ENCODE results near the gene CAPG. TPM values are rescaled to one million over a fixed set of nuclear protein-coding genes. Genes with fewer than 3 reads are reported as not detected.
A peak's percentile ranks its signal among the peaks of the same experiment; 100 is the strongest.
"Not testable (repeated sequence)": the region's sequence is repeated elsewhere in the genome, so short reads cannot be mapped to it uniquely, and the experiment has no call there.

Gene CAPG
- total RNA-seq, 5 donors from 2014 or later (not counting 1 experiment from before 2014, with no cell fraction given): 30.1 to 71.7 (median 41.2) TPM

- H3K36me3 Mint-ChIP-seq: peaks cover 19% of the 10 kb centered on the region
- no peak overlapping the region for H3K27ac ChIP-seq (ENCODE audit: low read length)
- H3K4me1 Mint-ChIP-seq: peaks cover 6 to 21% (median 17%) of the 10 kb centered on the region in 3 donors
- no peak overlapping the region for H3K4me3 Mint-ChIP-seq
- H3K9me3 ChIP-seq: no peaks in the 10 kb centered on the region
- WGBS (ENCODE audit: insufficient coverage): 91% methylated on average over 4 of the region's 11 CpGs
- CTCF ChIA-PET: interaction anchor here (0.5 to 1.6 kb wide), 8 partner anchors 29 to 737 kb away, joined by 3 to 13 read pairs (median 4); partner anchors contain the start of gene VAMP8 (in 1 of the 2)
- H3K27me3 Mint-ChIP-seq: no peaks in the 10 kb centered on the region
- H3K4me1 ChIP-seq (ENCODE audit: control insufficient read depth in 1 of 2, extremely low read depth in 1 of 2, insufficient read depth in 2 of 2, low read length in 2 of 2): peaks cover 2 to 15% of the 10 kb centered on the region in 2 experiments
- no peaks in the 10 kb centered on the region for H3K9me3 Mint-ChIP-seq
- POLR2A ChIA-PET: no interaction called here
- H3K4me3 ChIP-seq (ENCODE audit: control insufficient read depth in 1 of 2, extremely low read depth in 1 of 2, low read length in 1 of 2): no peak overlapping the region
- peak; percentile 65 to 83 (median 72) for ATAC-seq (replicated peaks in 1 of 4)
- H3K27me3 ChIP-seq (replicated peaks in 1 of 2; ENCODE audit: control insufficient read depth in 2 of 2, extremely low read depth in 1 of 2, insufficient read depth in 2 of 2, low read length in 1 of 2): no peaks in the 10 kb centered on the region
- peak overlapping the region in 1 of 2 donors; percentile 44 for H3K27ac Mint-ChIP-seq
- H3K36me3 ChIP-seq (ENCODE audit: control insufficient read depth in 2 of 2, extremely low read depth in 1 of 2, insufficient read depth in 1 of 2, low read length in 1 of 2): peaks cover 11 to 29% of the 10 kb centered on the region in 2 donors
- DNase-seq: peak; percentile 33 to 80 (median 64)
Measured at GRCh38 chr2:85390941-85391669, 19.1 kb downstream of the CAPG start.

DNA sequence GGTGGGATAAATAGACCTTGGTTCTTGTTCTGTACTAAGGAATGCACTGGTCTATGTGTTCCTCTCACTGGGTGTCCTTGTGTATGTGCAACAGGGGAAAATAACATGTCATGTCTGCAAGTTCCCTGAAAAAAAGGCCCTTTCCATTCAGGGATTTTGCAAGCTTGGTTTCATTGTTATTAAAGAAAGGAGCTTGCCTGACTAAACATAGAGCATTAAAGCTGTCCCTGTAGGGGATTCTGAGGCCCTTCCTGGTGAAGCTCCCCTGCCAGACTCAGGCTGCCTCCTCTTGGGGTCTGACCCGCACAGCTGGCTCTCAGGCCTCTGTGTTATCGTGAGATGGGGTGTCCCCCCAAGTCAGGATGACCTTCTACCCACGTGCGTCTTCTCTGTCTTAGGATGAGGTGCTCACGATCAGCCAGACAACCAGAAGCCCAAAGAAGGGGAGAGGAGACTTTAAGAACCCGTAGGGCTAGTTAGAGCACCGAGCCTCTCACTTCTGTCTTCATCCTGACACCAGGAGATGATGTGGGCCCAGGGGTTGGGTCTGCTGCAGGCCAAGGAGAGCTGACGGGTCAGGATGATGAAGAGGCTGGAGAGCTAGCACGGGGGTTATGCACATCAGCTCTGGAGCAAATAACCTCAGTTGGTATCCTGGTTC, 21.2 kb downstream of the CAPG start:
- H3K27me3 ChIP-seq (replicated peaks in 1 of 2; ENCODE audit: control insufficient read depth in 2 of 2, extremely low read depth in 1 of 2, insufficient read depth in 2 of 2, low read length in 1 of 2): no peaks in the 10 kb centered on the region
- Mint-ChIP-seq H3K4me3 (no peak overlapping the region), H3K4me1 (peaks cover 6 to 19% (median 17%) of the 10 kb centered on the region in 3 donors), H3K36me3 (peaks cover 26% of the 10 kb centered on the region), H3K27ac (no peak overlapping the region), H3K9me3 (no peaks in the 10 kb centered on the region), H3K27me3 (no peaks in the 10 kb centered on the region)
- peaks cover 2 to 15% of the 10 kb centered on the region in 2 experiments for H3K4me1 ChIP-seq (ENCODE audit: control insufficient read depth in 1 of 2, extremely low read depth in 1 of 2, insufficient read depth in 2 of 2, low read length in 2 of 2)
- H3K27ac ChIP-seq (ENCODE audit: low read length): no peak overlapping the region
- no peaks in the 10 kb centered on the region for H3K9me3 ChIP-seq
- ATAC-seq (replicated peaks in 1 of 4): no peak
- no peak for DNase-seq
- WGBS (ENCODE audit: insufficient coverage): 80% methylated on average over 6 of the region's 9 CpGs
- POLR2A ChIA-PET: no interaction called here
- peaks cover 11 to 45% of the 10 kb centered on the region in 2 donors for H3K36me3 ChIP-seq (ENCODE audit: control insufficient read depth in 2 of 2, extremely low read depth in 1 of 2, insufficient read depth in 1 of 2, low read length in 1 of 2)
- no peak overlapping the region for H3K4me3 ChIP-seq (ENCODE audit: control insufficient read depth in 1 of 2, extremely low read depth in 1 of 2, low read length in 1 of 2)
- CTCF ChIA-PET: interaction anchor here (0.7 to 2.9 kb wide), 4 partner anchors 157 to 163 kb away, joined by 3 to 18 read pairs (median 3); no protein-coding TSS in a partner anchor

GRCh38 chr2:85387754-85388153, 22.4 kb downstream of the CAPG start:
- no peak overlapping the region for H3K4me3 Mint-ChIP-seq
- CTCF ChIA-PET: interaction anchor here (0.5 to 2.9 kb wide), 3 partner anchors 49 to 702 kb away, joined by 6 to 18 read pairs (median 16); no protein-coding TSS in a partner anchor
- H3K4me3 ChIP-seq (ENCODE audit: control insufficient read depth in 1 of 2, extremely low read depth in 1 of 2, low read length in 1 of 2): no peak overlapping the region
- H3K27ac Mint-ChIP-seq: no peak overlapping the region
- no peak overlapping the region for H3K27ac ChIP-seq (ENCODE audit: low read length)
- no peaks in the 10 kb centered on the region for H3K27me3 ChIP-seq (replicated peaks in 1 of 2; ENCODE audit: control insufficient read depth in 2 of 2, extremely low read depth in 1 of 2, insufficient read depth in 2 of 2, low read length in 1 of 2)
- H3K4me1 Mint-ChIP-seq: peaks cover 6 to 16% (median 13%) of the 10 kb centered on the region in 3 donors
- H3K4me1 ChIP-seq (ENCODE audit: control insufficient read depth in 1 of 2, extremely low read depth in 1 of 2, insufficient read depth in 2 of 2, low read length in 2 of 2): peaks cover 2 to 15% of the 10 kb centered on the region in 2 experiments
- H3K36me3 Mint-ChIP-seq: peaks cover 32% of the 10 kb centered on the region
- whole genome bisulfite sequencing (ENCODE audit: insufficient coverage): 100% methylated on average over 1 of the region's 2 CpGs
- DNase-seq: no peak
- peaks cover 11 to 51% of the 10 kb centered on the region in 2 donors for H3K36me3 ChIP-seq (ENCODE audit: control insufficient read depth in 2 of 2, extremely low read depth in 1 of 2, insufficient read depth in 1 of 2, low read length in 1 of 2)
- H3K9me3 ChIP-seq: no peaks in the 10 kb centered on the region
- H3K27me3 Mint-ChIP-seq: no peaks in the 10 kb centered on the region
- ATAC-seq (replicated peaks in 1 of 4): no peak
- no peaks in the 10 kb centered on the region for H3K9me3 Mint-ChIP-seq
- POLR2A ChIA-PET: interaction anchor here (0.6 kb wide), 2 partner anchors 75 to 222 kb away, joined by 3 to 4 read pairs; no protein-coding TSS in a partner anchor

DNA sequence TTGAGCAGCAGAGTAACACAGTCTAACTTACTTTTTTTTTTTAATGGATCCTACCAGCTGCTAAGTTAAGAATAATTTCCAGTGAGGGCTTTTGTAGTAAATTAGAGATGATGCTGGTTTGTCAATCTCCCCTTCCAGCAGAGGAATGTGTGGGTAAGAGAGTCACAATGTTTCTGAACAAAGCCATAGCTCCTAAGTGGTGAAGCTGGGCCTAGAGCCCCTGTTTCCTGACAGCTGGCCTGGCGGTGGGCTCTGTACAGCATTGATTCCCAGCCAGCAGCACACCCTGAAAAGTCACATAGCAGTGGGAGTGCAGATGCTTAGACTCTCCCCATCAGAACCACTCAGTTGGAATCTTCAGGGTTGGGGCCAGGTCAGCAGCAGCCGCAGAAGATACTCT, 24.4 kb downstream of the CAPG start:
- H3K27ac Mint-ChIP-seq: no peak overlapping the region
- H3K4me1 ChIP-seq (ENCODE audit: control insufficient read depth in 1 of 2, extremely low read depth in 1 of 2, insufficient read depth in 2 of 2, low read length in 2 of 2): no peaks in the 10 kb centered on the region
- ATAC-seq (replicated peaks in 1 of 4): no peak
- H3K27me3 Mint-ChIP-seq: no peaks in the 10 kb centered on the region
- no peaks in the 10 kb centered on the region for H3K27me3 ChIP-seq (replicated peaks in 1 of 2; ENCODE audit: control insufficient read depth in 2 of 2, extremely low read depth in 1 of 2, insufficient read depth in 2 of 2, low read length in 1 of 2)
- 83% methylated on average over 2 of the region's 2 CpGs for WGBS (ENCODE audit: insufficient coverage)
- H3K9me3 ChIP-seq: no peaks in the 10 kb centered on the region
- ChIA-PET CTCF (interaction anchor here in 1 of 2 donors (0.7 kb wide), 1 partner anchor 368 kb away, joined by 5 read pairs; no protein-coding TSS in a partner anchor), POLR2A (interaction anchor here in 1 of 2 donors (0.6 kb wide), 2 partner anchors 37 to 164 kb away, joined by 3 to 5 read pairs; no protein-coding TSS in a partner anchor)
- peaks cover 38% of the 10 kb centered on the region for H3K36me3 Mint-ChIP-seq
- no peak for DNase-seq
- H3K4me3 Mint-ChIP-seq: no peak overlapping the region
- no peaks in the 10 kb centered on the region for H3K9me3 Mint-ChIP-seq
- H3K36me3 ChIP-seq (ENCODE audit: control insufficient read depth in 2 of 2, extremely low read depth in 1 of 2, insufficient read depth in 1 of 2, low read length in 1 of 2): peaks cover 11 to 49% of the 10 kb centered on the region in 2 donors
- no peak overlapping the region for H3K27ac ChIP-seq (ENCODE audit: low read length)
- no peak overlapping the region for H3K4me3 ChIP-seq (ENCODE audit: control insufficient read depth in 1 of 2, extremely low read depth in 1 of 2, low read length in 1 of 2)
- no peaks in the 10 kb centered on the region for H3K4me1 Mint-ChIP-seq

GRCh38 chr2:85383850-85384249, 26.3 kb downstream of the CAPG start:
- POLR2A ChIA-PET: no interaction called here

GRCh38 chr2:85383151-85383550, 27.0 kb downstream of the CAPG start:
- not testable (repeated sequence) for H3K27ac Mint-ChIP-seq
- H3K36me3 ChIP-seq (ENCODE audit: control insufficient read depth in 2 of 2, extremely low read depth in 1 of 2, insufficient read depth in 1 of 2, low read length in 1 of 2): peaks cover 0 to 37% of the 10 kb centered on the region in 2 donors

More at GRCh38 chr2:85383850-85384249, 26.3 kb downstream of the CAPG start:
- Mint-ChIP-seq H3K9me3 (peaks cover 0 to 6% (median 0%) of the 10 kb centered on the region in 3 donors), H3K27ac (peak overlapping the region in 1 of 2 donors; percentile 58), H3K27me3 (no peaks in the 10 kb centered on the region), H3K36me3 (peaks cover 40% of the 10 kb centered on the region), H3K4me1 (no peaks in the 10 kb centered on the region), H3K4me3 (no peak overlapping the region)
- Histone ChIP-seq H3K4me1 (ENCODE audit: control insufficient read depth in 1 of 2, extremely low read depth in 1 of 2, insufficient read depth in 2 of 2, low read length in 2 of 2) (no peaks in the 10 kb centered on the region), H3K4me3 (ENCODE audit: control insufficient read depth in 1 of 2, extremely low read depth in 1 of 2, low read length in 1 of 2) (no peak overlapping the region), H3K9me3 (no peaks in the 10 kb centered on the region), H3K27ac (ENCODE audit: low read length) (no peak overlapping the region), H3K36me3 (ENCODE audit: control insufficient read depth in 2 of 2, extremely low read depth in 1 of 2, insufficient read depth in 1 of 2, low read length in 1 of 2) (peaks cover 0 to 39% of the 10 kb centered on the region in 2 donors), H3K27me3 (replicated peaks in 1 of 2; ENCODE audit: control insufficient read depth in 2 of 2, extremely low read depth in 1 of 2, insufficient read depth in 2 of 2, low read length in 1 of 2) (no peaks in the 10 kb centered on the region)
- 88% methylated on average over 3 of the region's 4 CpGs for WGBS (ENCODE audit: insufficient coverage)
- DNase-seq (no peak), ATAC-seq (replicated peaks in 1 of 4) (no peak)
- CTCF ChIA-PET: interaction anchor here in 1 of 2 donors (0.5 kb wide), 1 partner anchor 17 kb away, joined by 6 read pairs; no protein-coding TSS in a partner anchor

More at GRCh38 chr2:85383151-85383550, 27.0 kb downstream of the CAPG start:
- H3K4me3 Mint-ChIP-seq; H3K4me3 ChIP-seq (ENCODE audit: control insufficient read depth in 1 of 2, extremely low read depth in 1 of 2, low read length in 1 of 2); H3K9me3 ChIP-seq; H3K27ac ChIP-seq (ENCODE audit: low read length); H3K4me1 ChIP-seq (ENCODE audit: control insufficient read depth in 1 of 2, extremely low read depth in 1 of 2, insufficient read depth in 2 of 2, low read length in 2 of 2); H3K27me3 ChIP-seq (replicated peaks in 1 of 2; ENCODE audit: control insufficient read depth in 2 of 2, extremely low read depth in 1 of 2, insufficient read depth in 2 of 2, low read length in 1 of 2); ATAC-seq (replicated peaks in 1 of 4); DNase-seq; H3K9me3 Mint-ChIP-seq; POLR2A ChIA-PET; H3K4me1 Mint-ChIP-seq; H3K27me3 Mint-ChIP-seq: not testable (repeated sequence)
- no CpG with 5 or more reads among the region's 5 CpGs for WGBS (ENCODE audit: insufficient coverage)
- CTCF ChIA-PET: interaction anchor here (0.5 to 0.7 kb wide), 3 partner anchors 18 to 456 kb away, joined by 3 to 6 read pairs (median 4); no protein-coding TSS in a partner anchor
- H3K36me3 Mint-ChIP-seq: peaks cover 47% of the 10 kb centered on the region
